ENCODE results near the gene GLIS1. TPM values are rescaled to one million over a fixed set of nuclear protein-coding genes. Genes with fewer than 3 reads are reported as not detected.

GLIS1 gene
- total RNA-seq, 1 donor from 2014 or later, result 1.6 TPM

- H3K27ac Mint-ChIP-seq, result no peak overlapping the region
- H3K4me1 Mint-ChIP-seq, result peaks cover 20% of the 10 kb centered on the region
- no peaks in the 10 kb centered on the region for H3K9me3 Mint-ChIP-seq
- no peaks in the 10 kb centered on the region for H3K36me3 Mint-ChIP-seq
- DNase-seq (ENCODE audit: low spot score in 2 of 2, unreplicated experiment in 2 of 2), result no peak
- no peak overlapping the region for H3K4me3 Mint-ChIP-seq
- no peak for TF ChIP-seq CTCF (IDR thresholded peaks at IDR 0.05; ENCODE audit: unreplicated experiment)
- H3K27me3 Mint-ChIP-seq (ENCODE audit: low read depth), result peaks cover 43% of the 10 kb centered on the region
These were observed 237.6 kb downstream of the GLIS1 start for GRCh38 chr1:53501065-53502005.

- Mint-ChIP-seq H3K4me3 (no peak overlapping the region), H3K27me3 (ENCODE audit: low read depth) (peaks cover 41% of the 10 kb centered on the region), H3K36me3 (no peaks in the 10 kb centered on the region), H3K9me3 (no peaks in the 10 kb centered on the region), H3K4me1 (peaks cover 20% of the 10 kb centered on the region), H3K27ac (no peak overlapping the region)
- TF ChIP-seq CTCF (IDR thresholded peaks at IDR 0.05; ENCODE audit: unreplicated experiment), result no peak
- no peak for DNase-seq (ENCODE audit: low spot score in 2 of 2, unreplicated experiment in 2 of 2)
These were observed 238.5 kb downstream of the GLIS1 start for GRCh38 chr1:53500204-53501064.

- H3K36me3 Mint-ChIP-seq, result no peaks in the 10 kb centered on the region
- H3K27ac Mint-ChIP-seq, result no peak overlapping the region
- H3K4me1 Mint-ChIP-seq, result peaks cover 20% of the 10 kb centered on the region
- peaks cover 40% of the 10 kb centered on the region for H3K27me3 Mint-ChIP-seq (ENCODE audit: low read depth)
- no peaks in the 10 kb centered on the region for H3K9me3 Mint-ChIP-seq
- H3K4me3 Mint-ChIP-seq, result no peak overlapping the region
- no peak for DNase-seq (ENCODE audit: low spot score in 2 of 2, unreplicated experiment in 2 of 2)
- TF ChIP-seq CTCF (IDR thresholded peaks at IDR 0.05; ENCODE audit: unreplicated experiment), result no peak
These were observed 239.4 kb downstream of the GLIS1 start for GRCh38 chr1:53499257-53500203.

- DNase-seq (ENCODE audit: low spot score in 2 of 2, unreplicated experiment in 2 of 2), result no peak
- H3K4me3 Mint-ChIP-seq, result no peak overlapping the region
- H3K9me3 Mint-ChIP-seq, result no peaks in the 10 kb centered on the region
- H3K27me3 Mint-ChIP-seq (ENCODE audit: low read depth), result peaks cover 39% of the 10 kb centered on the region
- no peak for TF ChIP-seq CTCF (IDR thresholded peaks at IDR 0.05; ENCODE audit: unreplicated experiment)
- no peak overlapping the region for H3K27ac Mint-ChIP-seq
- no peaks in the 10 kb centered on the region for H3K36me3 Mint-ChIP-seq
- H3K4me1 Mint-ChIP-seq, result peaks cover 16% of the 10 kb centered on the region
These were observed 240.3 kb downstream of the GLIS1 start for GRCh38 chr1:53498555-53499131.

All from mesothelial cell of epicardium (in vitro differentiated cells).